ENCODE results near the gene POLR3B.

The POLR3B gene

GRCh38 chr12:106315523-106315922 is 42.0 kb upstream of the POLR3B start:
- H3K4me3 ChIP-seq (ENCODE audit: insufficient read length, low read depth) = no peak overlapping the region
- no peak for TF ChIP-seq ZNF274 (IDR thresholded peaks at IDR 0.05; ENCODE audit: low read depth, low read length)
- TF ChIP-seq SUZ12 (IDR thresholded peaks at IDR 0.05; ENCODE audit: extremely low read depth, insufficient read depth, insufficient read length) = no peak
- TF ChIP-seq YY1 (IDR thresholded peaks at IDR 0.05; ENCODE audit: insufficient read depth, insufficient read length) = no peak
- no peaks in the 10 kb centered on the region for H3K27me3 ChIP-seq (ENCODE audit: insufficient read depth, insufficient read length)
- no peaks in the 10 kb centered on the region for H3K4me1 ChIP-seq (ENCODE audit: insufficient read depth, insufficient read length)
- no peak for DNase-seq (ENCODE audit: low read depth, low spot score)
- H3K9ac ChIP-seq (ENCODE audit: insufficient read length, low read depth) = no peak overlapping the region
- H3K9me3 ChIP-seq (ENCODE audit: insufficient read depth, low read length) = no peaks in the 10 kb centered on the region
- H3K36me3 ChIP-seq (ENCODE audit: insufficient read depth, insufficient read length, low read length) = no peaks in the 10 kb centered on the region

- no peak overlapping the region for H3K4me3 ChIP-seq (ENCODE audit: insufficient read length, low read depth)
- no peaks in the 10 kb centered on the region for H3K36me3 ChIP-seq (ENCODE audit: insufficient read depth, insufficient read length, low read length)
- no peak for DNase-seq (ENCODE audit: low read depth, low spot score)
- H3K9me3 ChIP-seq (ENCODE audit: insufficient read depth, low read length) = no peaks in the 10 kb centered on the region
- no peak overlapping the region for H3K9ac ChIP-seq (ENCODE audit: insufficient read length, low read depth)
- H3K4me1 ChIP-seq (ENCODE audit: insufficient read depth, insufficient read length) = no peaks in the 10 kb centered on the region
- TF ChIP-seq ZNF274 (IDR thresholded peaks at IDR 0.05; ENCODE audit: low read depth, low read length) = no peak
- no peak for TF ChIP-seq YY1 (IDR thresholded peaks at IDR 0.05; ENCODE audit: insufficient read depth, insufficient read length)
- no peak for TF ChIP-seq SUZ12 (IDR thresholded peaks at IDR 0.05; ENCODE audit: extremely low read depth, insufficient read depth, insufficient read length)
- H3K27me3 ChIP-seq (ENCODE audit: insufficient read depth, insufficient read length) = no peaks in the 10 kb centered on the region
Observed at GRCh38 chr12:106317406-106318082, 40.0 kb upstream of the POLR3B start.

- TF ChIP-seq YY1 (IDR thresholded peaks at IDR 0.05; ENCODE audit: insufficient read depth, insufficient read length) (no peak), SUZ12 (IDR thresholded peaks at IDR 0.05; ENCODE audit: extremely low read depth, insufficient read depth, insufficient read length) (no peak), ZNF274 (IDR thresholded peaks at IDR 0.05; ENCODE audit: low read depth, low read length) (no peak)
- DNase-seq (ENCODE audit: low read depth, low spot score) = no peak
- no peak overlapping the region for H3K9ac ChIP-seq (ENCODE audit: insufficient read length, low read depth)
- H3K9me3 ChIP-seq (ENCODE audit: insufficient read depth, low read length) = no peaks in the 10 kb centered on the region
- no peaks in the 10 kb centered on the region for H3K36me3 ChIP-seq (ENCODE audit: insufficient read depth, insufficient read length, low read length)
- H3K4me1 ChIP-seq (ENCODE audit: insufficient read depth, insufficient read length) = no peaks in the 10 kb centered on the region
- H3K27me3 ChIP-seq (ENCODE audit: insufficient read depth, insufficient read length) = no peaks in the 10 kb centered on the region
- H3K4me3 ChIP-seq (ENCODE audit: insufficient read length, low read depth) = no peak overlapping the region
Observed at GRCh38 chr12:106321139-106321850, 36.3 kb upstream of the POLR3B start.

- H3K27me3 ChIP-seq (ENCODE audit: insufficient read depth, insufficient read length) = no peaks in the 10 kb centered on the region
- no peak for DNase-seq (ENCODE audit: low read depth, low spot score)
- H3K4me3 ChIP-seq (ENCODE audit: insufficient read length, low read depth) = no peak overlapping the region
- TF ChIP-seq YY1 (IDR thresholded peaks at IDR 0.05; ENCODE audit: insufficient read depth, insufficient read length) = no peak
- TF ChIP-seq SUZ12 (IDR thresholded peaks at IDR 0.05; ENCODE audit: extremely low read depth, insufficient read depth, insufficient read length) = no peak
- TF ChIP-seq ZNF274 (IDR thresholded peaks at IDR 0.05; ENCODE audit: low read depth, low read length) = no peak
- H3K9ac ChIP-seq (ENCODE audit: insufficient read length, low read depth) = no peak overlapping the region
- no peaks in the 10 kb centered on the region for H3K4me1 ChIP-seq (ENCODE audit: insufficient read depth, insufficient read length)
- no peaks in the 10 kb centered on the region for H3K36me3 ChIP-seq (ENCODE audit: insufficient read depth, insufficient read length, low read length)
- H3K9me3 ChIP-seq (ENCODE audit: insufficient read depth, low read length) = no peaks in the 10 kb centered on the region
Observed at GRCh38 chr12:106323537-106323936, 34.0 kb upstream of the POLR3B start.

GRCh38 chr12:106327309-106327869 is 30.2 kb upstream of the POLR3B start:
- Histone ChIP-seq H3K27me3 (ENCODE audit: insufficient read depth, insufficient read length) (no peaks in the 10 kb centered on the region), H3K4me1 (ENCODE audit: insufficient read depth, insufficient read length) (peaks cover 4% of the 10 kb centered on the region), H3K36me3 (ENCODE audit: insufficient read depth, insufficient read length, low read length) (no peaks in the 10 kb centered on the region), H3K9me3 (ENCODE audit: insufficient read depth, low read length) (peaks cover 4% of the 10 kb centered on the region; the same call in 1 of the 2 replicates), H3K4me3 (ENCODE audit: insufficient read length, low read depth) (no peak overlapping the region), H3K9ac (ENCODE audit: insufficient read length, low read depth) (no peak overlapping the region)
- no peak for DNase-seq (ENCODE audit: low read depth, low spot score)
- TF ChIP-seq SUZ12 (IDR thresholded peaks at IDR 0.05; ENCODE audit: extremely low read depth, insufficient read depth, insufficient read length) (no peak), YY1 (IDR thresholded peaks at IDR 0.05; ENCODE audit: insufficient read depth, insufficient read length) (no peak), ZNF274 (IDR thresholded peaks at IDR 0.05; ENCODE audit: low read depth, low read length) (no peak)

GRCh38 chr12:106328735-106329134 is 28.8 kb upstream of the POLR3B start:
- DNase-seq (ENCODE audit: low read depth, low spot score) = no peak
- TF ChIP-seq ZNF274 (IDR thresholded peaks at IDR 0.05; ENCODE audit: low read depth, low read length) (no peak), SUZ12 (IDR thresholded peaks at IDR 0.05; ENCODE audit: extremely low read depth, insufficient read depth, insufficient read length) (no peak), YY1 (IDR thresholded peaks at IDR 0.05; ENCODE audit: insufficient read depth, insufficient read length) (no peak)
- peaks cover 4% of the 10 kb centered on the region for H3K4me1 ChIP-seq (ENCODE audit: insufficient read depth, insufficient read length)
- no peak overlapping the region for H3K9ac ChIP-seq (ENCODE audit: insufficient read length, low read depth)
- no peaks in the 10 kb centered on the region for H3K27me3 ChIP-seq (ENCODE audit: insufficient read depth, insufficient read length)
- H3K36me3 ChIP-seq (ENCODE audit: insufficient read depth, insufficient read length, low read length) = no peaks in the 10 kb centered on the region
- H3K9me3 ChIP-seq (ENCODE audit: insufficient read depth, low read length) = peaks cover 6% of the 10 kb centered on the region; the same call in 1 of the 2 replicates
- no peak overlapping the region for H3K4me3 ChIP-seq (ENCODE audit: insufficient read length, low read depth)

Data from NT2/D1 (cell line).